ENCODE data around the gene C3orf85. TPM values are rescaled to one million over a fixed set of nuclear protein-coding genes. Genes with fewer than 3 reads are reported as not detected.
"Not testable (repeated sequence)": the region's sequence is repeated elsewhere in the genome, so short reads cannot be mapped to it uniquely, and the experiment has no call there.

Gene C3orf85
- polyA plus RNA-seq, 3 donors from 2014 or later, result not detected

- Mint-ChIP-seq H3K4me3 (no peak overlapping the region), H3K4me1 (no peaks in the 10 kb centered on the region), H3K27ac (no peak overlapping the region), H3K27me3 (ENCODE audit: low read depth in 3 of 3) (no peaks in the 10 kb centered on the region), H3K36me3 (no peaks in the 10 kb centered on the region), H3K9me3 (peaks cover 0 to 5% (median 4%) of the 10 kb centered on the region in 6 donors)
- no peak for DNase-seq
Measured at GRCh38 chr3:109125902-109126301, 10.6 kb upstream of the C3orf85 start.

- DNase-seq, result no peak
- peaks cover 0 to 5% (median 3%) of the 10 kb centered on the region in 6 donors for H3K9me3 Mint-ChIP-seq
- no peaks in the 10 kb centered on the region for H3K4me1 Mint-ChIP-seq
- peaks cover 0 to 1% (median 0%) of the 10 kb centered on the region in 3 donors for H3K27me3 Mint-ChIP-seq (ENCODE audit: low read depth in 3 of 3)
- H3K4me3 Mint-ChIP-seq, result no peak overlapping the region
- H3K27ac Mint-ChIP-seq, result no peak overlapping the region
- H3K36me3 Mint-ChIP-seq, result no peaks in the 10 kb centered on the region
Measured at GRCh38 chr3:109127553-109127952, 9.0 kb upstream of the C3orf85 start.

GRCh38 chr3:109131276-109131675 is 5.2 kb upstream of the C3orf85 start:
- Mint-ChIP-seq H3K4me1 (no peaks in the 10 kb centered on the region), H3K27me3 (ENCODE audit: low read depth in 3 of 3) (peaks cover 0 to 1% (median 0%) of the 10 kb centered on the region in 3 donors), H3K36me3 (no peaks in the 10 kb centered on the region), H3K9me3 (peaks cover 0 to 2% (median 0%) of the 10 kb centered on the region in 6 donors), H3K27ac (no peak overlapping the region), H3K4me3 (no peak overlapping the region)
- DNase-seq, result no peak

- no peaks in the 10 kb centered on the region for H3K36me3 Mint-ChIP-seq
- peaks cover 0 to 2% (median 0%) of the 10 kb centered on the region in 6 donors for H3K9me3 Mint-ChIP-seq
- no peaks in the 10 kb centered on the region for H3K4me1 Mint-ChIP-seq
- H3K4me3 Mint-ChIP-seq, result no peak overlapping the region
- no peak overlapping the region for H3K27ac Mint-ChIP-seq
- H3K27me3 Mint-ChIP-seq (ENCODE audit: low read depth in 3 of 3), result peaks cover 0 to 1% (median 0%) of the 10 kb centered on the region in 3 donors
- no peak for DNase-seq
Measured at GRCh38 chr3:109132801-109133473, 3.6 kb upstream of the C3orf85 start.

GRCh38 chr3:109133474-109133816 is 3.1 kb upstream of the C3orf85 start:
- not testable (repeated sequence) for H3K36me3 Mint-ChIP-seq; H3K27ac Mint-ChIP-seq; H3K4me1 Mint-ChIP-seq; H3K4me3 Mint-ChIP-seq; H3K27me3 Mint-ChIP-seq (ENCODE audit: low read depth in 3 of 3); H3K9me3 Mint-ChIP-seq; DNase-seq

GRCh38 chr3:109137761-109138160 is 1.2 kb downstream of the C3orf85 start:
- Mint-ChIP-seq H3K27me3 (ENCODE audit: low read depth in 3 of 3) (peaks cover 2% of the 10 kb centered on the region in 3 donors), H3K27ac (no peak overlapping the region), H3K36me3 (no peaks in the 10 kb centered on the region), H3K9me3 (peaks cover 0 to 3% (median 0%) of the 10 kb centered on the region in 6 donors), H3K4me3 (no peak overlapping the region), H3K4me1 (no peaks in the 10 kb centered on the region)
- no peak for DNase-seq

- no peak for DNase-seq
- Mint-ChIP-seq H3K4me1 (no peaks in the 10 kb centered on the region), H3K4me3 (no peak overlapping the region), H3K27ac (no peak overlapping the region), H3K36me3 (no peaks in the 10 kb centered on the region), H3K27me3 (ENCODE audit: low read depth in 3 of 3) (peaks cover 2% of the 10 kb centered on the region in 3 donors), H3K9me3 (peaks cover 0 to 4% (median 0%) of the 10 kb centered on the region in 6 donors)
Measured at GRCh38 chr3:109140318-109140717, 3.8 kb downstream of the C3orf85 start.

- DNase-seq, result no peak
- peaks cover 0 to 5% (median 0%) of the 10 kb centered on the region in 6 donors for H3K9me3 Mint-ChIP-seq
- H3K4me1 Mint-ChIP-seq, result no peaks in the 10 kb centered on the region
- H3K36me3 Mint-ChIP-seq, result no peaks in the 10 kb centered on the region
- no peak overlapping the region for H3K4me3 Mint-ChIP-seq
- peaks cover 2 to 3% (median 2%) of the 10 kb centered on the region in 3 donors for H3K27me3 Mint-ChIP-seq (ENCODE audit: low read depth in 3 of 3)
- no peak overlapping the region for H3K27ac Mint-ChIP-seq
Measured at GRCh38 chr3:109143646-109144045, 7.1 kb downstream of the C3orf85 start.

- DNase-seq, result no peak
- H3K36me3 Mint-ChIP-seq, result no peaks in the 10 kb centered on the region
Measured at GRCh38 chr3:109149078-109149477, 12.6 kb downstream of the C3orf85 start.

GRCh38 chr3:109152320-109152719 is 15.8 kb downstream of the C3orf85 start:
- no peak for DNase-seq
- Mint-ChIP-seq H3K27ac (no peak overlapping the region), H3K4me1 (no peaks in the 10 kb centered on the region), H3K36me3 (no peaks in the 10 kb centered on the region), H3K4me3 (no peak overlapping the region), H3K9me3 (peaks cover 0 to 5% (median under 1%) of the 10 kb centered on the region in 6 donors), H3K27me3 (ENCODE audit: low read depth in 3 of 3) (peaks cover 0 to 2% (median 0%) of the 10 kb centered on the region in 3 donors)

More at GRCh38 chr3:109149078-109149477, 12.6 kb downstream of the C3orf85 start:
- Mint-ChIP-seq H3K4me3 (no peak overlapping the region), H3K27me3 (ENCODE audit: low read depth in 3 of 3) (peaks cover 0 to 1% (median 0%) of the 10 kb centered on the region in 3 donors), H3K9me3 (peaks cover 0 to 5% (median 2%) of the 10 kb centered on the region in 6 donors), H3K4me1 (no peaks in the 10 kb centered on the region), H3K27ac (no peak overlapping the region)

- H3K9me3 Mint-ChIP-seq, result peaks cover 0 to 7% (median under 1%) of the 10 kb centered on the region in 6 donors
- no peaks in the 10 kb centered on the region for H3K36me3 Mint-ChIP-seq
- H3K27me3 Mint-ChIP-seq (ENCODE audit: low read depth in 3 of 3), result peaks cover 0 to 2% (median 0%) of the 10 kb centered on the region in 3 donors
- H3K4me1 Mint-ChIP-seq, result no peaks in the 10 kb centered on the region
- H3K27ac Mint-ChIP-seq, result no peak overlapping the region
- H3K4me3 Mint-ChIP-seq, result no peak overlapping the region
- DNase-seq, result no peak
Measured at GRCh38 chr3:109154979-109155378, 18.5 kb downstream of the C3orf85 start.

- Mint-ChIP-seq H3K27ac (no peak overlapping the region), H3K36me3 (no peaks in the 10 kb centered on the region), H3K9me3 (peaks cover 0 to 10% (median 1%) of the 10 kb centered on the region in 6 donors)
Measured at GRCh38 chr3:109155828-109156227, 19.3 kb downstream of the C3orf85 start.

GRCh38 chr3:109161487-109162123 is 25.1 kb downstream of the C3orf85 start:
- Mint-ChIP-seq H3K27ac (no peak overlapping the region), H3K4me3 (no peak overlapping the region), H3K36me3 (no peaks in the 10 kb centered on the region), H3K27me3 (ENCODE audit: low read depth in 3 of 3) (peaks cover 0 to 5% (median 0%) of the 10 kb centered on the region in 3 donors), H3K4me1 (no peaks in the 10 kb centered on the region), H3K9me3 (peaks cover 0 to 7% (median 3%) of the 10 kb centered on the region in 6 donors)
- no peak for DNase-seq

More at GRCh38 chr3:109155828-109156227, 19.3 kb downstream of the C3orf85 start:
- no peak overlapping the region for H3K4me3 Mint-ChIP-seq
- H3K27me3 Mint-ChIP-seq (ENCODE audit: low read depth in 3 of 3), result peaks cover 0 to 2% (median 2%) of the 10 kb centered on the region in 3 donors
- no peaks in the 10 kb centered on the region for H3K4me1 Mint-ChIP-seq
- no peak for DNase-seq

GRCh38 chr3:109165905-109166304 is 29.4 kb downstream of the C3orf85 start:
- no peak for DNase-seq
- Mint-ChIP-seq H3K9me3 (peaks cover 0 to 7% (median under 1%) of the 10 kb centered on the region in 6 donors), H3K4me1 (no peaks in the 10 kb centered on the region), H3K27me3 (ENCODE audit: low read depth in 3 of 3) (peaks cover 0 to 2% (median 0%) of the 10 kb centered on the region in 3 donors), H3K36me3 (no peaks in the 10 kb centered on the region), H3K27ac (no peak overlapping the region), H3K4me3 (no peak overlapping the region)

Data from immature natural killer cell (primary cell).